ENCODE data around the gene TMEM238L.

TMEM238L gene

DNA sequence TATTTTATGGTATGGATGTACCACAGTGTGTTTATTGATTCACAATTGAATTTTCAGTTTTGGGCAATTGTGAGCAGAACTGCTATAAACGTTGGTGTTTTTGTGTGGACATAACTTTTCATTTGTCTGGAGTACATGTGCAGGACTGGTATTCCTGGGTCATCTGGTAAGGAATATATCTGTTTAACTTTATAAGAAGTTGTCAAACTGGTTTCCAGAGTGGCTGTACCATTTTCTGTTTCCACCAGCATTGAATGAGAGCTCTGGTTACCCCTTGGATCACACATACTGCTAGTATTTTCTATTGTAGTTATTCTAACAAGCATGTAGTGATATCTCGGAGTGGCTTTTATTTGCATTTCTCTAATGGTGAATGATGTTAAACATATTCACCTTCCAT is 24.3 kb downstream of the TMEM238L start:
- H3K9me3 ChIP-seq (ENCODE audit: insufficient read depth, low read depth, low read length), result peaks cover 9% of the 10 kb centered on the region
- no peak overlapping the region for H2AFZ ChIP-seq (ENCODE audit: low read length)
- no peaks in the 10 kb centered on the region for H3K36me3 ChIP-seq (ENCODE audit: insufficient read depth, low read length)
- H3K4me1 ChIP-seq (ENCODE audit: insufficient read depth, low read length, poor library complexity, severe bottlenecking), result peaks cover 5% of the 10 kb centered on the region
- H3K79me2 ChIP-seq (ENCODE audit: insufficient read depth, low read length), result no peaks in the 10 kb centered on the region
- H3F3A ChIP-seq (ENCODE audit: low read depth), result no peaks in the 10 kb centered on the region
- TF ChIP-seq, protein P1, sequence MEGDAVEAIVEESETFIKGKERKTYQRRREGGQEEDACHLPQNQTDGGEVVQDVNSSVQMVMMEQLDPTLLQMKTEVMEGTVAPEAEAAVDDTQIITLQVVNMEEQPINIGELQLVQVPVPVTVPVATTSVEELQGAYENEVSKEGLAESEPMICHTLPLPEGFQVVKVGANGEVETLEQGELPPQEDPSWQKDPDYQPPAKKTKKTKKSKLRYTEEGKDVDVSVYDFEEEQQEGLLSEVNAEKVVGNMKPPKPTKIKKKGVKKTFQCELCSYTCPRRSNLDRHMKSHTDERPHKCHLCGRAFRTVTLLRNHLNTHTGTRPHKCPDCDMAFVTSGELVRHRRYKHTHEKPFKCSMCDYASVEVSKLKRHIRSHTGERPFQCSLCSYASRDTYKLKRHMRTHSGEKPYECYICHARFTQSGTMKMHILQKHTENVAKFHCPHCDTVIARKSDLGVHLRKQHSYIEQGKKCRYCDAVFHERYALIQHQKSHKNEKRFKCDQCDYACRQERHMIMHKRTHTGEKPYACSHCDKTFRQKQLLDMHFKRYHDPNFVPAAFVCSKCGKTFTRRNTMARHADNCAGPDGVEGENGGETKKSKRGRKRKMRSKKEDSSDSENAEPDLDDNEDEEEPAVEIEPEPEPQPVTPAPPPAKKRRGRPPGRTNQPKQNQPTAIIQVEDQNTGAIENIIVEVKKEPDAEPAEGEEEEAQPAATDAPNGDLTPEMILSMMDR (conservative IDR thresholded peaks at IDR 0.05; ENCODE audit: low read length), result no peak
- H3K9me2 ChIP-seq (replicated peaks; ENCODE audit: low read depth, low read length), result no peaks in the 10 kb centered on the region
- no peak overlapping the region for H3K4me3 ChIP-seq (ENCODE audit: low read length, poor library complexity, severe bottlenecking)
- H4K20me1 ChIP-seq (ENCODE audit: insufficient read depth, low read length, poor library complexity, severe bottlenecking), result no peaks in the 10 kb centered on the region
- H3K4me2 ChIP-seq (ENCODE audit: low read depth, low read length, poor library complexity, severe bottlenecking), result no peak overlapping the region
- no peaks in the 10 kb centered on the region for H3K27me3 ChIP-seq (ENCODE audit: insufficient read depth, low read length, poor library complexity, severe bottlenecking)
- no peak overlapping the region for H3K9ac ChIP-seq (ENCODE audit: low read depth, low read length, poor library complexity, severe bottlenecking)

DNA sequence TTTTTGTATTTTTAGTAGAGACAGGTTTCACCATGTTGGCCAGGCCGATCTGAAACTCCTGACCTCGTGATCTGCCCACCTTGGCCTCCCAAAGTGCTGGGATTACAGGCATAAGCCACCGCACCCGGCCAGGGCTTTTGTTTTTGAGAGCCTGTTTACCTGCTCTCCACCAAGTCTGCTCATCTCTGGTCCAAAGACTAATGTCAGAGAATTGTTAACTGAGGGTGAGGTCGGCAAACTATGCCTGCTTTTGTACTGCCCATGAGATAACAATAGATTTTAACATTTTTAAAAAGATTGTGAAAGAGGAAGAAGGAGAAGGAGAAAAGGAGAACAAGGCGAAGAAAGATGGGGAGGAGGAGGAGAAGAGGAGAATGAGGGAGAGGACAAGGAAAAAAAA is 26.0 kb downstream of the TMEM238L start:
- Histone ChIP-seq H3F3A (ENCODE audit: low read depth) (no peaks in the 10 kb centered on the region), H3K4me2 (ENCODE audit: low read depth, low read length, poor library complexity, severe bottlenecking) (no peak overlapping the region), H3K79me2 (ENCODE audit: insufficient read depth, low read length) (no peaks in the 10 kb centered on the region), H2AFZ (ENCODE audit: low read length) (no peak overlapping the region), H3K4me1 (ENCODE audit: insufficient read depth, low read length, poor library complexity, severe bottlenecking) (peaks cover 12% of the 10 kb centered on the region), H3K27me3 (ENCODE audit: insufficient read depth, low read length, poor library complexity, severe bottlenecking) (no peaks in the 10 kb centered on the region), H3K4me3 (ENCODE audit: low read length, poor library complexity, severe bottlenecking) (no peak overlapping the region), H3K36me3 (ENCODE audit: insufficient read depth, low read length) (no peaks in the 10 kb centered on the region), H3K9me2 (replicated peaks; ENCODE audit: low read depth, low read length) (no peaks in the 10 kb centered on the region), H4K20me1 (ENCODE audit: insufficient read depth, low read length, poor library complexity, severe bottlenecking) (no peaks in the 10 kb centered on the region), H3K9me3 (ENCODE audit: insufficient read depth, low read depth, low read length) (peaks cover 8% of the 10 kb centered on the region), H3K9ac (ENCODE audit: low read depth, low read length, poor library complexity, severe bottlenecking) (no peak overlapping the region)
- TF ChIP-seq, protein P1 (conservative IDR thresholded peaks at IDR 0.05; ENCODE audit: low read length), result no peak
- no peak for TF ChIP-seq EZH2phosphoT487 (IDR thresholded peaks at IDR 0.05; ENCODE audit: borderline replicate concordance)

DNA sequence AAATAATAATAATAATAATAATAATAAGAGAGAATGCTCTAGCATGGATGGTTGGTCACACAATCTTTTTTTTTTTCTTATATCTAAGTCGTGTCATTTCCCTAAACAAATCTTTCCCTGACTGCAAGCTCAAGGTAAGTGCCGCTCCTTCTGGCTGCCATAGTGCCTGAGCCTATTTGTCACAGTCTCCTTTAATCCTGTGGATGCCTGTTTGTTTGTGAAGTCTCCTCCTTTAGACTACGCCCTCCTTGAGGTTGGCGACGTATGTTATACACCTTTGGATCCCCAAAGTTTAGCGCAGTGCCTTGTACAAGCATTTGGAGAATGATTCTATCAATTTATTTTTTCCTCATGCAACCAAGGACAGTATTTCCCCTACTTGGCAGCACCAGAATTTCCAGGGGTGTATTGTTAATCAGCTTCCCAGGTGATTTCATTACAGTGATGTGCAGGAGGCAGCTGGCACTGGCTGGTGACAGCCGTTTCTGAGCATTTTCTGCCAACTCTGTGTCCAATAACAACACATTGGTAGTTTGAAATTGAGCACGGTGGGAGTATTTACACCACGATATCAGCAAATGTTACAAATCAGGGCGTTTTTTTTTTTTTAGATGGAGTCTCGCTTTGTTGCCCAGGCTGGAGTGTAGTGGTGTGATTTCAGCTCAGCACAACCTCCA is 26.6 kb downstream of the TMEM238L start:
- H3K9me2 ChIP-seq (replicated peaks; ENCODE audit: low read depth, low read length), result no peaks in the 10 kb centered on the region
- TF ChIP-seq EZH2phosphoT487 (IDR thresholded peaks at IDR 0.05; ENCODE audit: borderline replicate concordance), result no peak

DNA sequence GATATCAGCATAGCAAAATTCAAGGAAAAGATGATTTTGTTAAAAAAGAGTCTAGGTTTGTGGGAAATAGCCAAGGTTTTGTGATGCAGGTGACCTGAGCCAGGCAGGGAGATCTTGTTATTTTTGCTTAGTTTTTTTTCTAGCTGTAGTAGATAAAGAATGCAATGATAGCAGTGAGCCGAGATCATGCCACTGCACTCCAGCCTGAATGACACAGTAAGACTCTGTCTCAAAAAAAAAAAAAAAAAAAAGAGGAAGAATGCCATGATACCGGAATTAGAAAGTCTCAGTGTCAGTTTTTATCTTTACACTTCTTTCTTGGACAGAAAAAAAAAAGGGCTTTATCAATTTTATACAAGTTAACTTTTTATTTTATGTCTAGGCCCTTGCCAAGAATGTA is 27.5 kb downstream of the TMEM238L start:
- Histone ChIP-seq H3F3A (ENCODE audit: low read depth) (no peaks in the 10 kb centered on the region), H3K27me3 (ENCODE audit: insufficient read depth, low read length, poor library complexity, severe bottlenecking) (no peaks in the 10 kb centered on the region), H3K4me1 (ENCODE audit: insufficient read depth, low read length, poor library complexity, severe bottlenecking) (peaks cover 16% of the 10 kb centered on the region), H3K79me2 (ENCODE audit: insufficient read depth, low read length) (no peaks in the 10 kb centered on the region), H3K9ac (ENCODE audit: low read depth, low read length, poor library complexity, severe bottlenecking) (no peak overlapping the region), H3K4me3 (ENCODE audit: low read length, poor library complexity, severe bottlenecking) (no peak overlapping the region), H4K20me1 (ENCODE audit: insufficient read depth, low read length, poor library complexity, severe bottlenecking) (no peaks in the 10 kb centered on the region), H3K9me2 (replicated peaks; ENCODE audit: low read depth, low read length) (no peaks in the 10 kb centered on the region), H3K36me3 (ENCODE audit: insufficient read depth, low read length) (no peaks in the 10 kb centered on the region), H3K4me2 (ENCODE audit: low read depth, low read length, poor library complexity, severe bottlenecking) (no peak overlapping the region), H2AFZ (ENCODE audit: low read length) (no peak overlapping the region), H3K9me3 (ENCODE audit: insufficient read depth, low read depth, low read length) (peaks cover 11% of the 10 kb centered on the region; the same call in 1 of the 2 replicates)
- no peak for TF ChIP-seq EZH2phosphoT487 (IDR thresholded peaks at IDR 0.05; ENCODE audit: borderline replicate concordance)
- TF ChIP-seq, protein P1 (conservative IDR thresholded peaks at IDR 0.05; ENCODE audit: low read length), result no peak

More for the DNA sequence above, 26.6 kb downstream of the TMEM238L start:
- Histone ChIP-seq H3K4me2 (ENCODE audit: low read depth, low read length, poor library complexity, severe bottlenecking) (no peak overlapping the region), H3K4me1 (ENCODE audit: insufficient read depth, low read length, poor library complexity, severe bottlenecking) (peaks cover 16% of the 10 kb centered on the region), H2AFZ (ENCODE audit: low read length) (no peak overlapping the region), H3K9ac (ENCODE audit: low read depth, low read length, poor library complexity, severe bottlenecking) (no peak overlapping the region), H3K9me3 (ENCODE audit: insufficient read depth, low read depth, low read length) (peaks cover 5% of the 10 kb centered on the region; the same call in 1 of the 2 replicates), H3K36me3 (ENCODE audit: insufficient read depth, low read length) (no peaks in the 10 kb centered on the region), H3F3A (ENCODE audit: low read depth) (no peaks in the 10 kb centered on the region), H4K20me1 (ENCODE audit: insufficient read depth, low read length, poor library complexity, severe bottlenecking) (no peaks in the 10 kb centered on the region), H3K4me3 (ENCODE audit: low read length, poor library complexity, severe bottlenecking) (no peak overlapping the region), H3K27me3 (ENCODE audit: insufficient read depth, low read length, poor library complexity, severe bottlenecking) (no peaks in the 10 kb centered on the region), H3K79me2 (ENCODE audit: insufficient read depth, low read length) (no peaks in the 10 kb centered on the region)
